ENCODE data around the gene SDC1. TPM values are rescaled to one million over a fixed set of nuclear protein-coding genes. Genes with fewer than 3 reads are reported as not detected.
"Not testable (repeated sequence)": the region's sequence is repeated elsewhere in the genome, so short reads cannot be mapped to it uniquely, and the experiment has no call there.

SDC1 gene
- total RNA-seq, 1 donor = 13.0 TPM

GRCh38 chr2:20235655-20236305 is 10.8 kb upstream of the SDC1 start:
- TF ChIP-seq CTCF (IDR thresholded peaks at IDR 0.05; ENCODE audit: insufficient read depth, low read length) = no peak
- DNase-seq (ENCODE audit: low read depth) = no peak
- H3K4me3 ChIP-seq (ENCODE audit: low read depth, low read length) = no peak overlapping the region

- not testable (repeated sequence) for H3K4me3 ChIP-seq (ENCODE audit: low read depth, low read length)
- DNase-seq (ENCODE audit: low read depth) = peak; percentile 51
These were observed 9.7 kb upstream of the SDC1 start for GRCh38 chr2:20234597-20234996.

GRCh38 chr2:20232837-20233207 is 7.9 kb upstream of the SDC1 start:
- no peak for DNase-seq (ENCODE audit: low read depth)
- no peak overlapping the region for H3K4me3 ChIP-seq (ENCODE audit: low read depth, low read length)
- no peak for TF ChIP-seq CTCF (IDR thresholded peaks at IDR 0.05; ENCODE audit: insufficient read depth, low read length)

- TF ChIP-seq CTCF (IDR thresholded peaks at IDR 0.05; ENCODE audit: insufficient read depth, low read length) = no peak
- peak; percentile 47 for DNase-seq (ENCODE audit: low read depth)
- no peak overlapping the region for H3K4me3 ChIP-seq (ENCODE audit: low read depth, low read length)
These were observed 6.7 kb upstream of the SDC1 start for GRCh38 chr2:20231598-20232026.

- DNase-seq (ENCODE audit: low read depth) = no peak
- no peak for TF ChIP-seq CTCF (IDR thresholded peaks at IDR 0.05; ENCODE audit: insufficient read depth, low read length)
- H3K4me3 ChIP-seq (ENCODE audit: low read depth, low read length) = no peak overlapping the region
These were observed 6.2 kb upstream of the SDC1 start for GRCh38 chr2:20231159-20231558.

GRCh38 chr2:20230114-20230425 is 5.1 kb upstream of the SDC1 start:
- H3K4me3 ChIP-seq (ENCODE audit: low read depth, low read length) = no peak overlapping the region
- TF ChIP-seq CTCF (IDR thresholded peaks at IDR 0.05; ENCODE audit: insufficient read depth, low read length) = no peak
- no peak for DNase-seq (ENCODE audit: low read depth)

GRCh38 chr2:20229322-20230113 is 4.6 kb upstream of the SDC1 start:
- DNase-seq (ENCODE audit: low read depth) = peak; percentile 89
- TF ChIP-seq CTCF (IDR thresholded peaks at IDR 0.05; ENCODE audit: insufficient read depth, low read length) = no peak
- no peak overlapping the region for H3K4me3 ChIP-seq (ENCODE audit: low read depth, low read length)
